Midbrain (tissue), 1 donor: ENCODE results near the gene PIEZO1.

ENCODE experiments used
- DNase-seq: peaks from one replicate; lab custom pipeline; 2025; lab: John Stamatoyannopoulos, UW

PIEZO1 gene

GRCh38 chr16:88718178-88718577, 66.8 kb downstream of the PIEZO1 start:
- DNase-seq, result no peak

DNA sequence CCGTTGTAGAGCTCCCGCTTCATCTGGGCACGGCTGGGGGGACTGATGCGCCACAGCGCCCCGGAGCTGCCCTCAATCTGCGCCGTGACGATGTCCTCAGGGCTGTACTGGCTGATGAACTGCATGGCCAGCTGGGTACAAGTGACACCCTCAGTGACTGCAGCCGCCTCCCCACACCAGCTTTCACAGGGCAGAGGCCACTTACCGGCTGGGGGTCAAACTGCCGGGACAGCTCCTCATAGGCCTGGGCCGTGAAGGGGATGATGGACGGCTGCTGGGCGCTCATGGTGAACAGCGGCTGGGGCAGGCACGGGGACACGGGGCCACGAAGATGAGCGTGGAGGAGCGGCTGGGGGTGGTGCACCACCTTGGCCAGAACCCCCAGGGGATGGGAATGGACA, 68.4 kb downstream of the PIEZO1 start:
- DNase-seq, result no peak

GRCh38 chr16:88716201-88716600, 68.8 kb downstream of the PIEZO1 start:
- DNase-seq, result no peak

DNA sequence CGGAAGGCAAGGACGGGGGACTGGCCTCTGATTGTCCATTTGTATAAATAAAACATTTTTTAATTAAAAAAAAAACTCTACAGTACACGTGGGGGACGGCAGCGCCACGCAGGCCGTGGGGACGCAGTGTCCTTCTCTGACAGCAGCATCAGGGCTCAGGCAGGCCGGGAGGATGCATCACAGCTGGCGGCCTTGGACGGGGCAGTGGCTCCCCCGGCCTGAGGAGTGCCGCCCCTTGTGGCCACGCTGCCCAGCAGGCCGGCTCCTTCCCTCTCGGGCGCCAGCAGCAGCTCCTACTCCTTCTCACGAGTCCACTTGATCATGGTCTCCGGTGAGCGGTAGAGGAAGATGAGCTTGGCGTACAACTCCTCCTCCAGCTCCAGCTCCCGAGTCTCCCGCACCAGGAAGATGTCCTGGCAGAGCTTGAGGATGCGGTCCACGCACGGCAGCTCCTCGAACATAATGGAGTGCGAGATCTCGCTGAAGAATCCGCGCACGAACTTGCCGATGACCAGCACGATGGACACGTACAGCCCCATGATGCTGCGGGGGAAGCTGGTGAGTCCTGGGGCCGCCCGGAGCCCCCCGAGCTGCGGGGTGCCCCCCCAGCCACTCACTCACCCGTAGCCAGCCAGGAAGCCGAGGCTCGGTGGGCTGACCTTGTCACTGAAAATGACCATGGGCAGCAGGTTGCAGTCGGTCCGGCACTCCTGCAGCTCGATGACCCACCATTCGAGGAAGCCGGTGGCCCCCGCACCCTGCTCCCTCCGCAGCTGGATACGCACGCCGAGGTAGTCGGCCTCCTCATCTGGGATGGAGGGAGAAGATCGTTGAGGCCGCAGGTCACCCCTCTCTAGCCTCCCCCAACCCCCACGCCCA, 69.5 kb downstream of the PIEZO1 start:
- no peak for DNase-seq

DNA sequence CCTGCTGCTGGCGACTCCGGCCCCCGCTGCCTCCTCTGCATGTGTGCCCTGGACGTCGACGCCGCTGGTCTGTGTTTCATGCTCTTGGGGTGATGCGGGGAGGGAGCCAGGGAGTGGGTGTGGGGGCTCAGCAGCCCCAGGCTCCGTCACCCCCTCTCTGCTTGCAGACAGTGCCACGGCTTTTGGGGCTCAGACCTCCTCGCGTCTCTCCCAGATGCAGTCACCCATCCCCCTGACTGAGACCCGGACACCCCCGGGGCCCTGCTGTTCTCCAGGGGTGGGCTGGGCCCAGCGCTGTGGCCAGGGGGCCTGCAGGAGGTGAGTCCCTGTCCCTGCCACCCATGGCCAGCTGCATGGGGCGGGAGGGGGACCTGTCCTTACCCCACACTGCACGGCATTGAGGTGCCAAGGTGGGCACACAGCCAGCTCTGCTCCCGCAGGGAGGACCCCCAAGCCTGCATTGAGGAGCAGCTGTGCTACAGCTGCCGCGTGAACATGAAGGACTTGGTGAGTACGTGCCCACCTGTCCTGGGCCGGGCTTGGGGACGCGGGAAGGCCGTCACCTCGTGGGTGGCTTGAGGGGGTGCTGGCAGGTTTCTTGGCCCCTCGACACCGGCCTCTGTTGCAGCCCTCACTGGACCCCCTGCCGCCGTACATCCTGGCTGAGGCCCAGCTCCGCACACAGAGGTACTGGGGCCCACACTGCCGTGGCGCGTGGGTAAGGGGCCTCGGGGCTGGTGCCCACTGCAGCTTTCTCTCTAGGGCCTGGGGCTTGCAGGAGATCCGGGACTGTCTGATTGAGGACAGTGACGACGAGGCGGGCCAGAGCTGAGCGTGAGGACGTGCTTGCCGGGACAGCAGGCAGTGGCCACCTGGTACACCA, 70.4 kb downstream of the PIEZO1 start:
- no peak for DNase-seq

DNA sequence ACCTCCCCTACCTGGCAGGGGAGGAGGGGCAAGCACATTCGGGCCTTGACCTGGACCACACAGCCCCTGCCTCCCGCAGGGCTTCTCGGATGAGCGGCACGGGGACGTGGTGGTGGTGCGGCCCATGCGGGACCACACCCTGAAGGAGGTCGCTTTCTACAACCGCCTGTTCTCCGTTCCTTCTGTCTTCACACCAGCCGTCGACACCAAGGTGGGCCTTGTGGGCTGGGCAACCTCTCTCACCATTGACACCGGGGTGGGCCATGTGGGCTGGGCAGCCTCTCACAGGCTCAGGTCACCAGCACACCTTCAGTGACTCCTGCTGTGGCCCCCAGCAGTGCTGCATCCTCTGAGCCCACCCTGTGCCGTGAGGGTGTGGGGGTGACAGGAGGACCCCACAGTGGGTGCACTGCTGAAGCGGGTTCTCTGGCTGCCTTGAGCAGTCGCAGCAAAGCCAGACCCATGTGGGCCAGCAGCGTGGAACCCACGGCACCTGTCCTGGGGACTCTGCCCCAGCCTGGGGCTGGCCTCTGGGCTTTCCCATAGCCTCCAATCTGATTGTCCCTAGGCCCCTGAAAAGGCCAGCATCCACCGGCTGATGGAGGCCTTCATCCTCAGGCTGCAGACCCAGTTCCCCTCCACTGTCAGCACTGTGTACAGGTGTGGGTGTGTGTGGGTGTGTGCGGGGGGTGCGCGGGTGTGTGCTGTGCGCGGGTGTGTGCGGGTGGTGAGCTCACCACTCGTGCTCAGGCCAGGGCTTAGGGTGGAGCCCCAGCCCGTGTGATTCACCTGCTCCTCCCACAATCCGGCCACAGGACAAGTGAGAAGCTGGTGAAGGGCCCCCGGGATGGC, 71.2 kb downstream of the PIEZO1 start:
- no peak for DNase-seq

DNA sequence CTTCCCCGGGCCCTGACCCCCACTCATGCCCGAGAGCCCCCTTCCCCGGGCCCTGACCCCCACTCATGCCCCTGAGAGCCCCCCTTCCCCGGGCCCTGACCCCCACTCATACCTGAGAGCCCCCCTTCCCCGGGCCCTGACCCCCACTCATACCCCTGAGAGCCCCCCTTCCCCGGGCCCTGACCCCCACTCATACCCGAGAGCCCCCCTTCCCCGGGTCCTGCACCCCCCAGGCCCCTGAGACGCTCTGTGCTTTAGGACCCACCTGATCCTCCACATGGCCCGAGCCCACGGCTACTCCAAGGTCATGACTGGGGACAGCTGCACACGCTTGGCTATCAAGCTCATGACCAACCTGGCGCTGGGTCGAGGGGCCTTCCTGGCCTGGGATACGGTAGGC, 72.0 kb downstream of the PIEZO1 start:
- DNase-seq, result no peak

DNA sequence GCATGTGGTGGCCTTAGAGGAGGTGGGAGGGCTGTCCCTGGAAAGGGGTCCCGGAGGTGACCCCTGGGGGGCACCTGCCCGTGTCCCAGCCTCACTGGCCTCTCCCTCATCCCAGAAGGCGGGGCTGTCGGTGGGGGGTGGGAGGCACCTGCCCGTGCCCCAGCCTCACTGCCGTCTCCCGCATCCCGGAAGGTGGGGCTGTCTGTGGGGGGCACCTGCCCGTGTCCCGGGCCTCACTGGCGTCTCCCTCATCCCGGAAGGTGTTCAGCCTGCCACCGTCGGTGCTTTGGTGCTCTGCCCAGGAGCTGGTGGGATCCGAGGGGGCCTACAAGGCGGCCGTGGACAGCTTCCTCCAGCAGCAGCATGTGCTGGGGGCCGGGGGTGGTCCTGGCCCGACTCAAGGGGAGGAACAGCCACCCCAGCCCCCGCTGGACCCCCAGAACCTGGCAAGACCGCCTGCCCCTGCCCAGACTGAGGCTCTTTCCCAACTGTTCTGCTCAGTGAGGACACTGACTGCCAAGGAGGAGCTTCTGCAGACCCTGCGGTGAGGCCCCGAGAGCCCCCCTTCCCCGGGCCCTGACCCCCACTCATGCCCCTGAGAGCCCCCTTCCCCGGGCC, 72.5 kb downstream of the PIEZO1 start:
- DNase-seq, result no peak

DNA sequence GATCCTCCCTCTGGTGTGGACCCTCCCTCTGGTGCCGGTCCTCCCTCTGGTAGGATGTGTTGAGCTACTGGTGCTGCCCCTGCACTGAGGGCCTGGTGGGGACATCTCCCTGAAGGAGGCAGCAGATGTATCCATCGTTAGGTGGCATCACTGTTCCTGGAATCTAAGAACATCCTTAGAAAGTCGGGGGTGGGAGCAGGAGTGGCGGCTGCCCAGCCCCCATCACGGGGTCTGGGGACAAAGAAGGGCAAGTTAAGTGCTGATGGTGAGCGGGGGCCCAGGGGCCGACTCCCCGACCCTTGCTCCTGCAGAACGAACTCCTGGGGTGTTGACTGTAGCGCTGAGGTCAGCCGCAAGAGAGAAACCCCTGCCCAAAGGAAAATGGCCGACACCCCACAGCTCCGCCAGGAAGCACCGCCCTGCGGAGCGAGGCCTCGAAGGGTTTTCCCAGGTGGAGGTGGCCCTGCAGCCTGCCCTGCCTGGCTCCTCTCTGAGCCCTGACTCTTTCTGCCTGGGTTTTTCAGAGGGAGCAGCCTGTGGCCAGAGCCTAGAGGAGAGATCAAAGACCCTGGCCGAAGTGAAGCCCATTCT, 73.2 kb downstream of the PIEZO1 start:
- DNase-seq, result no peak

DNA sequence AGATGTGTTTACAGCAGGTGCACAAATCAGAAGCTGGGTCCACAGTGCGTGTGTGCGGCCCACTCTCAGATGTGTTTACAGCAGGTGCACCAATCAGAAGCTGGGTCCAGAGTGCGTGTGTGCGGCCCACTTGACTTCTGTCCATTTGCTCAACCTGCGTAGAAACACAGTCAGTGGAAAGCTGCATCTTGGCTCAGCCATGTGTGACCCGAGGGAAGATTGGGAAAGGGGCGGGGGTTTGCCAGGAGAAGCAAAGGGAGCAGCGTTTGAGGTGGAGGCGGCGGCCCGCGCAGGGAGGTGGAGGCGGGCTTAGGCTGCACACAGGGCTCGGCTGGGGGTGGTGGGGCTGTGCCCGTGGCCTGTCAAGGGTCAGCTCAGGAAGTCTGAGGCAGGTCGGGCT, 74.5 kb downstream of the PIEZO1 start:
- no peak for DNase-seq

GRCh38 chr16:88706965-88707826, 77.8 kb downstream of the PIEZO1 start:
- DNase-seq, result no peak

GRCh38 chr16:88706229-88706964, 78.6 kb downstream of the PIEZO1 start, which contains the start of the genes CTU2 and RNF166:
TSS of gene CTU2 (plus strand) at chr16:88706503. CDS start at chr16:88706531, 28 bp downstream.
TSS of gene RNF166 (minus strand) at chr16:88706408. CDS start at chr16:88706325, 83 bp downstream.
- DNase-seq, result peak; percentile 88

DNA sequence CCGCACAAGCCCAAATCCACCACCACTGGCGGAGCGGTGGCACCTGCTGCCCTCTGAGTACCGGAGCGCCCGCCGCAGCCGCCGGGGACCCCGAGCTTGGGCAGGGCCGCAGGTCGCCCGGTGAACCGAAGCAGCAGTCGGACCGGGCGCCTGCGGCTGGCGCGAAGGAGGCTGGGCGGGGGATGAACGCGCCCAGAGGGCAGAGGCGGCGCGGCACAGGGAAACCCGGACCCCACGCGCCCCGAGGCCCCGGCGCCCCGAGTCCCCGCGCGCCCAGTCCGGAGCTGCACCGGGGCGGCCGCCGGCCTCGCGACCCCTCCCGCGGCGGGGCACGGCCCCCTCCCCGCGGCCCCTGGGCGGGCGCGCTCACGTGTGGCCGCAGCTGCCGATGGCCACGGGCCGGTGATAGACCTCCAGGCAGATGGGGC, 79.2 kb downstream of the PIEZO1 start:
- no peak for DNase-seq

DNA sequence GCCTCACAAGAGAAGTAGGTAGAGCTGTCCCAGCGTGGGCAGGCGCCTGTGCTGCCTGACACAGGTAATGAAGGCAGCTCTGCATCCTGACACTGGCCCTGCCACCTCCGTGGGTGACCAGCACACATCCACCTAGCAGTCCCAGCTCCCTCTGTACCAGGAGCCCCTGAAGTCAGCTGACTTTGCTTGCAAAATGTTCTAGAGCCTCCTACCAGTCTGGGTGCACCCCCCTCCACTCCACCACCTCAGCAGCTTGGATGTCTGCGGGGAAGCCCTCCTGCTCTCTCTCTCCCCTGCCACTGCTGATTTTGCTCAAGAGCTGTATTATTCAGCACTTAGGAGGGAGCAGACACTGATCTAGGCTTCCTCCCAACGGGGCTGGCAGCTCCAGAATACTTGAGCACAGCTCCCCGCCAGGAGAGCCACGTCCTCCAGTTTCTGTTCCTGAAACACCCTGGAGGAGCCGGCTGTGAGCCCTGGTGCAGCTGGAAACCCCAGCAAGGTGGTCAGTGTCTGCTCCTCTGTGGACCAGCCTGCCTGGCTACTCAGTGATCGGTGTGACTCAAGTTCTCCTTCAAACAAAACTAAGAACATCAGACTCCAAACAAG, 79.8 kb downstream of the PIEZO1 start:
- peak; percentile 63 for DNase-seq

GRCh38 chr16:88703486-88704309, 81.3 kb downstream of the PIEZO1 start:
- DNase-seq, result peak; percentile 35

DNA sequence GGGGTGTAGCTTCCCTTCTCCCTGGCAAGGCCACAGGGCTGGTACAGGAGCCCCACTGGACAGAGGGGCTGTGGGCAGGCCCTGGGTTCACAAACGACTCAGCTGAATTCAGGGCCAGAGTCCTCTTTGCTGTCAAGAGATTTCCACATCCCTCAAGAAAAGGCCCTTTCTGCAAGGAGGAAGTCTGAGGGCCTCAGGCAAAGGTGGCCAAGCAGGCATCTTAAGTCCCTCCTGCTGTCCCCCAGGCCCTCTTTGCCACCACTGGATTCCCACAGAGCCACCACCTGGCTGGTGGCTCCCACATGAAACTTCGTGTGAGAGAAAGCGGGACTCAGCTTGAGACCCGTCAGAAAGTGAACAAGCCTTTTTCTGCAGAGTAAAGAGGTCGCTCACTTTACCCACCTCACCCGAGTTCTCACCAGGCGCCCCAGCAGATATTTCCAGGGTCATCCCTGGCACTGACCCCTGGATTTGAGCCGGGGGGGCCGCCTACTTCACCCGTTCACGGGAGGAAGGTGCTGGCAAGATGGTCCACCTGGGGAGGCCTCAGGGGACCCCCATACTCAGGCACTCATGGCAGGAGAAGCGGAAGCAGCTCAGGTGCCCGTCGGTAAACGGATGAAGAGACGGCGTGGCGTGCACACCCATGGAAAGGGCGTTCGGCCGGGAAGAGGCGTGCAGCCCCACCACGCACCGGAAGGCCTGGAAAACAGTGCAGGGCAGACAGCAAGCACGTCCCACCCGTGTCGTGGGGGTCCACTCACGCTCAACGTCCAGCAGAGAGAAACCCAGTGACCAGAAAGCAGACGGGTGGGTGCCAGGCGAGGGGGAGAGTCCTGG, 82.4 kb downstream of the PIEZO1 start:
- no peak for DNase-seq
